GM19351 (cell line): ENCODE data around the gene LRCH2.

Source experiments
- ATAC-seq: cut with Tn5 transposase; IDR thresholded peaks from one replicate; pipeline ENCODE4 v1.9.1; 2021; ENCODE audit warnings: mild to moderate bottlenecking, moderate library complexity; ENCODE audit not compliant: unreplicated experiment

The LRCH2 gene

GRCh38 chrX:115067812-115068211, 166.1 kb downstream of the LRCH2 start:
- ATAC-seq = no peak

GRCh38 chrX:115065304-115065703, 168.6 kb downstream of the LRCH2 start:
- no peak for ATAC-seq
